OCI-LY7 (cell line): ENCODE data around the gene RNF125. TPM values are rescaled to one million over a fixed set of nuclear protein-coding genes. Genes with fewer than 3 reads are reported as not detected.

Experiments
- BruUV-seq: library from RNA; stranded (reverse); fragments of 400-500 nt; replicated peaks from 2 replicates; lab custom pipeline; 2021; lab: Mats Ljungman, UMichigan
- CTCF ChIA-PET: fragments of 300-600 bp; sonication (Branson Sonifier 250); formaldehyde crosslinking; loops from one replicate; lab custom pipeline; 2022; ENCODE audit warnings: antibody characterized with exemption; ENCODE audit not compliant: unreplicated experiment; lab: Charles Lee
- POLR2A ChIA-PET: fragments of 300-600 bp; sonication (Branson Sonifier 250); formaldehyde crosslinking; loops from one replicate; lab custom pipeline; 2022; ENCODE audit warnings: antibody characterized with exemption; lab: Charles Lee
- DNase-seq: peaks from one replicate; pipeline ENCODE4 v3.0.0-alpha.2; 2015; ENCODE audit warnings: low spot score
- H2AFZ ChIP-seq: fragments of 200-600 bp; sonication (generic), shearing (Covaris generic); 2 replicates; pipeline ENCODE4 v1.6.1; 2014; ENCODE audit warnings: mild to moderate bottlenecking, antibody characterized with exemption, low read length, moderate library complexity
- H3K27ac ChIP-seq: fragments of 200-600 bp; sonication (generic); 2 replicates; pipeline ENCODE4 v1.5.1; 2014; ENCODE audit warnings: mixed run types, low read depth, mild to moderate bottlenecking, moderate library complexity, low read length, inconsistent platforms; ENCODE audit not compliant: poor library complexity, severe bottlenecking
- H3K36me3 ChIP-seq: fragments of 200-600 bp; sonication (generic); 2 replicates; pipeline ENCODE4 v1.6.1; 2014; ENCODE audit warnings: mild to moderate bottlenecking, antibody characterized with exemption, low read length, moderate library complexity, mixed read lengths; ENCODE audit not compliant: insufficient read depth
- H3K4me1 ChIP-seq: fragments of 200-600 bp; sonication (generic); 2 replicates; pipeline ENCODE4 v1.5.1; 2014; ENCODE audit warnings: mild to moderate bottlenecking, low read length; ENCODE audit not compliant: insufficient read depth, poor library complexity, severe bottlenecking
- H3K4me2 ChIP-seq: fragments of 200-600 bp; sonication (generic); 2 replicates; pipeline ENCODE4 v1.6.1; 2014; ENCODE audit warnings: mild to moderate bottlenecking, low read length
- H3K4me3 ChIP-seq: fragments of 200-600 bp; sonication (generic); 2 replicates; pipeline ENCODE4 v1.5.1; 2014; ENCODE audit warnings: mild to moderate bottlenecking, low read depth, low read length; ENCODE audit not compliant: poor library complexity, severe bottlenecking
- H3K79me2 ChIP-seq: fragments of 200-600 bp; sonication (generic); 2 replicates; pipeline ENCODE4 v1.6.1; 2016; ENCODE audit warnings: low read depth, mild to moderate bottlenecking, low read length, moderate library complexity, mixed read lengths; ENCODE audit not compliant: insufficient read depth
- H3K9me2 ChIP-seq: fragments of 200-600 bp; sonication (generic); 2 replicates; pipeline ENCODE4 v1.6.1; 2016; ENCODE audit warnings: mild to moderate bottlenecking, low read length, mixed read lengths; ENCODE audit not compliant: insufficient read depth
- H3K9me3 ChIP-seq: fragments of 200-600 bp; sonication (generic); 2 replicates; pipeline ENCODE4 v1.6.1; 2014; ENCODE audit warnings: mild to moderate bottlenecking, mixed run types, low read length, mixed read lengths
- H4K20me1 ChIP-seq: fragments of 200-600 bp; sonication (generic); 2 replicates; pipeline ENCODE4 v1.6.1; 2014; ENCODE audit warnings: mild to moderate bottlenecking, antibody characterized with exemption, low read length, moderate library complexity, mixed read lengths; ENCODE audit not compliant: insufficient read depth
- CTCF ChIP-seq: fragments of 200-600 bp; sonication (generic); conservative IDR thresholded peaks from 2 replicates; pipeline ENCODE4 v1.5.1; 2014; ENCODE audit warnings: mild to moderate bottlenecking, antibody characterized with exemption, low read length, moderate library complexity, mixed read lengths
- EZH2phosphoT487 ChIP-seq: fragments of 200-600 bp; sonication (generic); IDR thresholded peaks from 2 replicates; pipeline ENCODE4 v1.6.1; 2018; ENCODE audit warnings: low read depth, borderline replicate concordance, mild to moderate bottlenecking, mixed run types, antibody characterized with exemption, low read length, moderate library complexity, mixed read lengths
- intact Hi-C: fragments of 100-400 bp; cut with micrococcal nuclease; formaldehyde crosslinking; loops from one replicate; pipeline ENCODE4 v1.10.0; 2022; ENCODE audit not compliant: unreplicated experiment
- total RNA-seq, 2 experiments: library from RNA; depleted of rRNA in 1 of 2; stranded (reverse); fragments of >200 nt in 1 of 2; shearing (Covaris generic) in 1 of 2; gene quantifications; 2 replicates each; pipeline ENCODE4 v1.2.3, GENCODE V29; 2014 to 2022

RNF125 gene
- total RNA-seq, 2 experiments from 2014 or later = 1.2 to 3.2 TPM

GRCh38 chr18:32067375-32068167 lies 48.9 kb downstream of the RNF125 start:
- H3K4me1 ChIP-seq = no peaks in the 10 kb centered on the region
- no peaks in the 10 kb centered on the region for H3K79me2 ChIP-seq
- H3K4me2 ChIP-seq = no peak overlapping the region
- no peak overlapping the region for H3K4me3 ChIP-seq
- no peaks in the 10 kb centered on the region for H3K9me2 ChIP-seq
- CTCF ChIA-PET = no interaction called here
- no peak for DNase-seq
- TF ChIP-seq EZH2phosphoT487 (no peak), CTCF (no peak)
- H3K27ac ChIP-seq = no peak overlapping the region
- no peak overlapping the region for H2AFZ ChIP-seq
- no TSS peak for BruUV-seq
- no peaks in the 10 kb centered on the region for H3K9me3 ChIP-seq
- POLR2A ChIA-PET = no interaction called here
- no peaks in the 10 kb centered on the region for H4K20me1 ChIP-seq
- H3K36me3 ChIP-seq = no peaks in the 10 kb centered on the region
- intact Hi-C loops = no loop called here

- intact Hi-C loops = no loop called here
- TF ChIP-seq CTCF (peak; percentile 67), EZH2phosphoT487 (no peak)
- Histone ChIP-seq H4K20me1 (no peaks in the 10 kb centered on the region), H2AFZ (no peak overlapping the region), H3K27ac (no peak overlapping the region), H3K36me3 (no peaks in the 10 kb centered on the region), H3K9me2 (no peaks in the 10 kb centered on the region), H3K4me3 (no peak overlapping the region), H3K9me3 (no peaks in the 10 kb centered on the region), H3K79me2 (no peaks in the 10 kb centered on the region), H3K4me1 (no peaks in the 10 kb centered on the region), H3K4me2 (no peak overlapping the region)
- BruUV-seq = no TSS peak
- ChIA-PET POLR2A (interaction anchor here (0.5 to 1.1 kb wide), 4 partner anchors 25 to 98 kb away, joined by 3 to 5 read pairs (median 4); no protein-coding TSS in a partner anchor), CTCF (no interaction called here)
- DNase-seq = peak; percentile 13
These were observed 53.7 kb downstream of the RNF125 start for GRCh38 chr18:32072321-32072720.

- Histone ChIP-seq H3K27ac (no peak overlapping the region), H3K4me2 (no peak overlapping the region), H2AFZ (no peak overlapping the region), H3K9me2 (no peaks in the 10 kb centered on the region), H3K4me1 (no peaks in the 10 kb centered on the region), H3K9me3 (no peaks in the 10 kb centered on the region), H3K36me3 (no peaks in the 10 kb centered on the region), H3K4me3 (no peak overlapping the region), H4K20me1 (no peaks in the 10 kb centered on the region), H3K79me2 (no peaks in the 10 kb centered on the region)
- CTCF ChIA-PET = no interaction called here
- TF ChIP-seq EZH2phosphoT487 (no peak), CTCF (no peak)
- POLR2A ChIA-PET = no interaction called here
- DNase-seq = no peak
- intact Hi-C loops = no loop called here
- no TSS peak for BruUV-seq
These were observed 55.6 kb downstream of the RNF125 start for GRCh38 chr18:32074206-32074605.
